ENCODE results near the gene TRPV2.
"Not testable (repeated sequence)": the region's sequence is repeated elsewhere in the genome, so short reads cannot be mapped to it uniquely, and the experiment has no call there.

DNA sequence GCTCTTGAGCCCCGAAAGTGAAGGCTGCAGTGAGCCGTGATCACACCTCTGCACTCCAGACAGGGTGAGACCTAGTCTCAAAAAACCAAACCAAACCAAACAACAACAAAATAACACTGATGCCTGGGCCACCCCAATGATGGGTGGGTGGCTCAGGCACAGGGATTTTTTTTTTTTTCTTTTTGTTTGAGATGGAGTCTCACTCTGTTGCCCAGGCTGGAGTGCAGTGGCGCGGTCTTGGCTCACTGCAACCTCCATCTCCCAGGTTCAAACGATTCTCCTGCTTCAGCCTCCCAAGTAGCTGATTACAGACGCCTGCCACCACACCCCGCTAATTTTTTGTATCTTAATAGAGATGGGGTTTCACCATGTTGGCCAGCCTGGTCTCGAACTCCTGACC lies 36.9 kb downstream of the TRPV2 start:
- TF ChIP-seq EZH2phosphoT487 (IDR thresholded peaks at IDR 0.05; ENCODE audit: unreplicated experiment); ZNF114 (CRISPR knock-in tag; IDR thresholded peaks at IDR 0.05); CTCF (conservative IDR thresholded peaks at IDR 0.05; ENCODE audit: low read depth in 2 of 2); POLR2AphosphoS5 (IDR thresholded peaks at IDR 0.05; ENCODE audit: low read depth); JUNB (IDR thresholded peaks at IDR 0.05; ENCODE audit: unreplicated experiment); STAT1 (IDR thresholded peaks at IDR 0.05; ENCODE audit: unreplicated experiment): not testable (repeated sequence)

Measured in GM23338 (cell line).